DND-41 (cell line): ENCODE measurements around the gene HMX2.

Experiments used
- ATAC-seq: fragments of 200-7000 bp; cut with Tn5 transposase; 3 replicates; pipeline ENCODE4 v1.9.1; 2021; ENCODE audit warnings: low read depth; ENCODE audit not compliant: insufficient read depth
- DNase-seq: peaks from one replicate; pipeline ENCODE4 v3.0.0-alpha.2; 2020
- H2AFZ ChIP-seq: 2 replicates; pipeline ENCODE4 v1.6.0; 2012; ENCODE audit warnings: low read depth, low read length
- H3K27ac ChIP-seq: 2 replicates; pipeline ENCODE4 v1.5.1; 2012; ENCODE audit warnings: low read length, inconsistent platforms
- H3K27me3 ChIP-seq: fragments of 200-600 bp; sonication (generic); 2 replicates; pipeline ENCODE4 v1.6.0; 2012; ENCODE audit warnings: low read length, mild to moderate bottlenecking, inconsistent platforms; ENCODE audit not compliant: insufficient read depth, poor library complexity
- H3K36me3 ChIP-seq: 2 replicates; pipeline ENCODE4 v1.5.1; 2012; ENCODE audit warnings: low read length, inconsistent platforms; ENCODE audit not compliant: insufficient read depth
- H3K4me1 ChIP-seq: 2 replicates; pipeline ENCODE4 v1.5.1; 2012; ENCODE audit warnings: mild to moderate bottlenecking, low read length; ENCODE audit not compliant: insufficient read depth
- H3K4me2 ChIP-seq: 2 replicates; pipeline ENCODE4 v1.6.0; 2012; ENCODE audit warnings: mild to moderate bottlenecking, moderate library complexity, low read length, inconsistent platforms; ENCODE audit not compliant: insufficient read depth
- H3K4me3 ChIP-seq, 2 experiments: fragments of 200-600 bp in 1 of 2; shearing (Covaris generic) in 1 of 2; 2 replicates each; pipeline ENCODE4 v1.5.1; 2012 to 2016; ENCODE audit warnings: inconsistent platforms in 2 of 2, low read length in 2 of 2, mild to moderate bottlenecking in 2 of 2, low read depth in 1 of 2, moderate library complexity in 1 of 2
- H3K79me2 ChIP-seq: 2 replicates; pipeline ENCODE4 v1.6.0; 2012; ENCODE audit warnings: low read length, inconsistent platforms; ENCODE audit not compliant: insufficient read depth
- H3K9ac ChIP-seq: 2 replicates; pipeline ENCODE4 v1.6.0; 2012; ENCODE audit warnings: low read depth, mild to moderate bottlenecking, inconsistent platforms, low read length, moderate library complexity
- H3K9me3 ChIP-seq: 2 replicates; pipeline ENCODE4 v1.5.1; 2012; ENCODE audit warnings: low read length, moderate library complexity, mild to moderate bottlenecking, inconsistent platforms; ENCODE audit not compliant: insufficient read depth, severe bottlenecking
- H4K20me1 ChIP-seq: 2 replicates; pipeline ENCODE4 v1.6.0; 2012; ENCODE audit warnings: low read length; ENCODE audit not compliant: insufficient read depth
- CTCF ChIP-seq: IDR thresholded peaks from 2 replicates; pipeline ENCODE4 v1.5.1; 2012; ENCODE audit warnings: borderline replicate concordance, low read length, moderate library complexity, mild to moderate bottlenecking; ENCODE audit not compliant: poor library complexity, severe bottlenecking; ENCODE audit errors: extremely low read depth
- EZH2 ChIP-seq: IDR thresholded peaks from 3 replicates; pipeline ENCODE4 v1.6.1; 2012; ENCODE audit warnings: borderline replicate concordance, low read depth, mild to moderate bottlenecking, moderate library complexity, low read length, inconsistent platforms; ENCODE audit not compliant: severe bottlenecking

HMX2 gene

GRCh38 chr10:123149162-123149567 is 1.2 kb downstream of the HMX2 start:
- Histone ChIP-seq H3K4me3 (no peak overlapping the region), H3K79me2 (peaks cover under 1% of the 10 kb centered on the region), H2AFZ (no peak overlapping the region), H4K20me1 (no peaks in the 10 kb centered on the region), H3K27me3 (no peaks in the 10 kb centered on the region), H3K36me3 (no peaks in the 10 kb centered on the region), H3K9ac (no peak overlapping the region), H3K4me2 (no peak overlapping the region), H3K4me1 (peaks cover 8% of the 10 kb centered on the region), H3K9me3 (no peaks in the 10 kb centered on the region), H3K27ac (no peak overlapping the region)
- ATAC-seq (no peak), DNase-seq (no peak)
- TF ChIP-seq EZH2 (no peak), CTCF (no peak)

- no peak overlapping the region for H2AFZ ChIP-seq
- no peak overlapping the region for H3K4me2 ChIP-seq
- no peak overlapping the region for H3K4me3 ChIP-seq
- no peak for ATAC-seq
- H3K27ac ChIP-seq, result no peak overlapping the region
- no peaks in the 10 kb centered on the region for H4K20me1 ChIP-seq
- H3K9me3 ChIP-seq, result no peaks in the 10 kb centered on the region
- H3K79me2 ChIP-seq, result peaks cover 6% of the 10 kb centered on the region
- no peak for TF ChIP-seq EZH2
- TF ChIP-seq CTCF, result no peak
- peaks cover 8% of the 10 kb centered on the region for H3K4me1 ChIP-seq
- H3K27me3 ChIP-seq, result no peaks in the 10 kb centered on the region
- peaks cover 4% of the 10 kb centered on the region; the same call in 1 of the 2 replicates for H3K36me3 ChIP-seq
- H3K9ac ChIP-seq, result no peak overlapping the region
- DNase-seq, result no peak
Observed at GRCh38 chr10:123149568-123150270, 1.8 kb downstream of the HMX2 start.

GRCh38 chr10:123150271-123150985 is 2.5 kb downstream of the HMX2 start:
- no peak for TF ChIP-seq CTCF
- no peak for TF ChIP-seq EZH2
- H3K4me1 ChIP-seq, result peaks cover 12% of the 10 kb centered on the region
- no peaks in the 10 kb centered on the region for H3K27me3 ChIP-seq
- H3K9ac ChIP-seq, result no peak overlapping the region
- DNase-seq (no peak), ATAC-seq (no peak)
- H3K9me3 ChIP-seq, result no peaks in the 10 kb centered on the region
- H3K36me3 ChIP-seq, result peaks cover 11% of the 10 kb centered on the region
- peaks cover 13% of the 10 kb centered on the region for H3K79me2 ChIP-seq
- H3K27ac ChIP-seq, result no peak overlapping the region
- H3K4me2 ChIP-seq, result no peak overlapping the region
- no peak overlapping the region for H2AFZ ChIP-seq
- peaks cover 7% of the 10 kb centered on the region for H4K20me1 ChIP-seq
- no peak overlapping the region for H3K4me3 ChIP-seq
